Adrenal gland (tissue), 12 donors: Measurements from ENCODE around the gene ERVK3-1. TPM values are rescaled to one million over a fixed set of nuclear protein-coding genes. Genes with fewer than 3 reads are reported as not detected.
"Not testable (repeated sequence)": the region's sequence is repeated elsewhere in the genome, so short reads cannot be mapped to it uniquely, and the experiment has no call there.

Source experiments
- DNase-seq, 7 donors: peaks; one replicate each; pipeline ENCODE4 v3.0.0-alpha.2; 2019 to 2020
- H3K27ac ChIP-seq, 5 donors: fragments of 200-600 bp; sonication (generic) in 4 of 5; 1 replicate in 3 of 5; 2 replicates in 2 of 5; pipeline versions ENCODE4 v1.5.1 to v1.8.0; 2016 to 2020; ENCODE audit warnings: mild to moderate bottlenecking in 1 of 5
- H3K27me3 ChIP-seq: fragments of 200-600 bp; 2 replicates; pipeline ENCODE4 v1.8.0; 2021
- H3K36me3 ChIP-seq, 2 donors: fragments of 200-600 bp; replicated peaks in 1 of 2; 1 replicate in 1 of 2; 2 replicates in 1 of 2; pipeline versions ENCODE4 v1.5.1 to v1.8.0; 2018 to 2022
- H3K4me1 ChIP-seq, 2 donors: fragments of 200-600 bp; replicated peaks in 1 of 2; 1 replicate in 1 of 2; 2 replicates in 1 of 2; pipeline versions ENCODE4 v1.5.1 to v1.8.0; 2018 to 2021
- H3K4me3 ChIP-seq, 4 donors: fragments of 200-600 bp; sonication (generic) in 3 of 4; one replicate each; pipeline ENCODE4 v1.5.1; 2016 to 2018
- H3K9me3 ChIP-seq, 3 donors: fragments of 200-600 bp; sonication (generic) in 1 of 3; replicated peaks in 1 of 3; 1 replicate in 2 of 3; 2 replicates in 1 of 3; pipeline versions ENCODE4 v1.5.1 to v1.8.0; 2016 to 2021
- POLR2A ChIP-seq, 2 donors: fragments of 450-650 bp; IDR thresholded peaks; one replicate each; pipeline ENCODE4 v1.6.1; 2017; ENCODE audit warnings: antibody characterized with exemption in 2 of 2, mild to moderate bottlenecking in 2 of 2, moderate library complexity in 1 of 2
- WGBS, 4 donors: extraction: QIAGEN DNeasy Blood & Tissue Kit in 2 of 4; methylation state at CpG; one replicate each; pipeline versions ENCODE4 v1.1.5 to v1.1.7; 2013 to 2017; 5-methylcytosine and 5-hydroxymethylcytosine counted together
- intact Hi-C, 2 donors: fragments of 100-400 bp; cut with DNase I; formaldehyde crosslinking; loops; one replicate each; pipeline versions ENCODE4 v1.14.1 to v1.15.0; 2022 to 2023
- polyA plus RNA-seq, 3 donors: library from polyadenylated mRNA; stranded (reverse); fragments of 200-250 nt in 2 of 3; fragments of 350-450 nt in 1 of 3; fragmentation: Illumina TruSeq in 1 of 3; extraction: RNeasy Lipid Tissue Mini Kit (QIAGEN cat#74804) in 1 of 3; gene quantifications; one replicate each; pipeline ENCODE4 v1.2.3, GENCODE V29; 2013 to 2014
- total RNA-seq, 9 donors: library from RNA; depleted of rRNA in 4 of 9; stranded (reverse); fragments of >200 nt in 4 of 9; fragments of 120-200 nt in 1 of 9; fragmentation: NEBNext Ultra II Directional in 1 of 9; extraction: Animal tissue kit (Norgen Biotek cat#: 25700) in 1 of 9; gene quantifications; one replicate each; pipeline versions ENCODE4 v1.1.0 to v1.2.4, GENCODE V29; 2013 to 2023
- TF ChIP-seq, protein P1 (sequence below), 6 experiments: fragments of 450-650 bp in 4 of 6; fragments of 200-600 bp in 2 of 6; sonication (generic) in 1 of 6; IDR thresholded peaks; 1 replicate in 5 of 6; 2 replicates in 1 of 6; pipeline versions ENCODE4 v1.5.1 to v1.8.0; 2016 to 2021; ENCODE audit warnings: antibody characterized with exemption in 6 of 6, mild to moderate bottlenecking in 2 of 6, moderate library complexity in 1 of 6
- donor health status: healthy with polysubstance abuse.
- donor health status: Bipolar disorder and iron deficiency.
- donor health status: DM: yes; HTN: yes; CAD: no.
- donor health status: DM: no; HTN: no; CAD: no.
- donor health status: DM: no; HTN: no; CAD: no.
- donor health status: DM: yes; HTN: yes; CAD: no.

The ERVK3-1 gene
- total and polyA plus RNA-seq, 12 donors = 18.4 to 70.5 (median 35.3) TPM

DNA sequence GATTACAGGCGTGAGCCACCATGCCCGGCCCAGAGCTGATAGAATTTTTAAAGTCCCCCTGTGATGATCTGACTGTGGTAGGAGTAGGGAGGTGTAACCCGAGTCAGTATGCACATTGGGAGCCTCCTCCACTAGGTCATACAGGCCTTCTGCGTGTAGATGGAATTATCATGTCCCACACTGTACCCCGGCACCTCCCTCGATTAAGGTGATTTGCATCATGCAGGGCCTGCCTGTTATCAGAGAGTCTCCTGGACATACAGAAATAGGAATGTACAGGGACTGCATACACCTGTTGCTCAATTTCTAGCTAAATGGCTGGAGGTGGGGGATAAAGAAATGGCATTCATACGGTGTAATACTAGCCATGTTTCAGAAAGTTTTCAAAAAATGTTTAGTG is 922 bp upstream of the ERVK3-1 start:
- no peak for DNase-seq
- intact Hi-C loops = no loop called here
- peak overlapping the region in 3 of 5 donors; percentile 82 to 98 (median 92) for H3K27ac ChIP-seq
- H3K36me3 ChIP-seq = peaks cover 0 to 17% of the 10 kb centered on the region in 2 donors
- no peaks in the 10 kb centered on the region for H3K9me3 ChIP-seq
- TF ChIP-seq POLR2A (IDR thresholded peaks at IDR 0.05) = no peak
- TF ChIP-seq, protein P1, sequence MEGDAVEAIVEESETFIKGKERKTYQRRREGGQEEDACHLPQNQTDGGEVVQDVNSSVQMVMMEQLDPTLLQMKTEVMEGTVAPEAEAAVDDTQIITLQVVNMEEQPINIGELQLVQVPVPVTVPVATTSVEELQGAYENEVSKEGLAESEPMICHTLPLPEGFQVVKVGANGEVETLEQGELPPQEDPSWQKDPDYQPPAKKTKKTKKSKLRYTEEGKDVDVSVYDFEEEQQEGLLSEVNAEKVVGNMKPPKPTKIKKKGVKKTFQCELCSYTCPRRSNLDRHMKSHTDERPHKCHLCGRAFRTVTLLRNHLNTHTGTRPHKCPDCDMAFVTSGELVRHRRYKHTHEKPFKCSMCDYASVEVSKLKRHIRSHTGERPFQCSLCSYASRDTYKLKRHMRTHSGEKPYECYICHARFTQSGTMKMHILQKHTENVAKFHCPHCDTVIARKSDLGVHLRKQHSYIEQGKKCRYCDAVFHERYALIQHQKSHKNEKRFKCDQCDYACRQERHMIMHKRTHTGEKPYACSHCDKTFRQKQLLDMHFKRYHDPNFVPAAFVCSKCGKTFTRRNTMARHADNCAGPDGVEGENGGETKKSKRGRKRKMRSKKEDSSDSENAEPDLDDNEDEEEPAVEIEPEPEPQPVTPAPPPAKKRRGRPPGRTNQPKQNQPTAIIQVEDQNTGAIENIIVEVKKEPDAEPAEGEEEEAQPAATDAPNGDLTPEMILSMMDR (IDR thresholded peaks at IDR 0.05) = no peak
- H3K27me3 ChIP-seq = no peaks in the 10 kb centered on the region
- H3K4me1 ChIP-seq = peaks cover 4 to 13% of the 10 kb centered on the region in 2 donors
- 86 to 88% (median 87%) methylated on average over 7 of the region's 7 CpGs for WGBS, 4 donors
- H3K4me3 ChIP-seq = peak overlapping the region in 1 of 4 donors; percentile 83

DNA sequence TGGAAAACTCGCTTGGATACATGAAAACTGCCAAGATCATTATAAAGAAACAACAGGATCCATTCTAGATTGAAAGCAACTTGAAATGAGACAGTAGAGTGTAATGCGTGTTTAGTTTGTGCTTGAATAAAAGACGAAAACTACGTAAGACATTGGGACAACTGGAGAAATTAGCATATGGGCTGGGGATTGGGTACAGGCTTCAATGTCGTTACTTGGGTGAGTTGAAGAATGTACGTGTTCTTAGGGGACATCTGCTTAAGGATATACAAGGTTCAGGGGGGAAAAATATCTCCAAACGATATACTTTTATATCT is 471 bp upstream of the ERVK3-1 start:
- Histone ChIP-seq H3K27me3 (no peaks in the 10 kb centered on the region), H3K36me3 (peaks cover 0 to 19% of the 10 kb centered on the region in 2 donors), H3K27ac (peak overlapping the region; percentile 35 to 98 (median 82)), H3K4me1 (peaks cover 4 to 13% of the 10 kb centered on the region in 2 donors), H3K9me3 (no peaks in the 10 kb centered on the region), H3K4me3 (peak overlapping the region in 1 of 4 donors; percentile 83)
- intact Hi-C loops = no loop called here
- 13 to 23% (median 16%) methylated on average over 7 of the region's 7 CpGs for WGBS, 4 donors
- TF ChIP-seq POLR2A (IDR thresholded peaks at IDR 0.05) = no peak
- TF ChIP-seq, protein P1 (IDR thresholded peaks at IDR 0.05) = no peak
- no peak for DNase-seq

DNA sequence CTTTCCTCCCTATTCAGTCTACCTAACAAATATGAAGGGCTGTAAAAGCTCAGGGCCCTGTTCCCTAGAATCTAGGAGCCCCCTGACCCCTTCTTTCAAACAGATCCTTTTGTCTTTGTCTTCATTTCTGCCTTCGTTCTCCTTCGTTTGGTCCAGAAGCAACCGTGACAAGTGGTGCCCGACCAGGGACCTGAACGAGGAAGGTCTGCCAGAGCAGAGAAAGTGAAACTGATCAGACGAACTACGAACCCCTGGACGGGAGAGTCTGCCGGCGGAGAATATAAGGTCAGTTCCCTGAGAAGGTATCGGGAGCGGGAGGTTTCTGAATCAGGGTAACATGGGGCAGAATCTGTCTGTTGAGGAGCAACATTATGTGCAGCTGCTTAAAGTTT is 751 bp downstream of the ERVK3-1 start:
- Histone ChIP-seq H3K4me3 (peak overlapping the region; percentile 26 to 89 (median 80)), H3K27ac (peak overlapping the region in 4 of 5 donors; percentile 76 to 98 (median 87)), H3K36me3 (peaks cover 0 to 19% of the 10 kb centered on the region in 2 donors), H3K9me3 (no peaks in the 10 kb centered on the region), H3K27me3 (no peaks in the 10 kb centered on the region), H3K4me1 (peaks cover 4 to 13% of the 10 kb centered on the region in 2 donors)
- DNase-seq = no peak
- intact Hi-C loops = no loop called here
- 62 to 69% (median 67%) methylated on average over 12 of the region's 12 CpGs for WGBS, 4 donors
- TF ChIP-seq, protein P1 (IDR thresholded peaks at IDR 0.05) = no peak
- TF ChIP-seq POLR2A (IDR thresholded peaks at IDR 0.05) = no peak

DNA sequence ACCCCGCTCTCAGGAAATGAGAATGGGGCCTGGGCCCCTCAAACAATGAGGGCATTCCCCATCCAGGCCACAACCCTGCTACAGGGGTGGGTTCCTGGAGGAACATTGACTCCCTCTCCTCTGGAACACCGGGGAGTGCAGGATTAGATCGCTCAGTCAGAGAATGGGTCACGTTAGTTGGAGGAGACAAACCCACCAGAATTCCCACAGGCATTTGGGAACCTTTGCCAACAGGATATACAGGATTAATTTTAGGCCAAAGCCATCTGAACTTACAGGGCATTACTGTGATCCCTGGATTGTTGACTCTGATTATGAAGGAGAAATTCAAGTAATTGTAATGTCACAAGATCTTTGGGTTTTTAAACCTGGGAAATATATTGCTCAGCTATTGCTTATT is 2.6 kb downstream of the ERVK3-1 start:
- Histone ChIP-seq H3K4me1 (peaks cover 4 to 13% of the 10 kb centered on the region in 2 donors), H3K27me3 (no peaks in the 10 kb centered on the region), H3K4me3 (no peak overlapping the region), H3K9me3 (no peaks in the 10 kb centered on the region), H3K27ac (no peak overlapping the region), H3K36me3 (peaks cover 0 to 29% of the 10 kb centered on the region in 2 donors)
- WGBS, 4 donors = 94 to 98% (median 95%) methylated on average over 4 of the region's 4 CpGs
- intact Hi-C loops = no loop called here
- TF ChIP-seq POLR2A (IDR thresholded peaks at IDR 0.05) = no peak
- DNase-seq = no peak

DNA sequence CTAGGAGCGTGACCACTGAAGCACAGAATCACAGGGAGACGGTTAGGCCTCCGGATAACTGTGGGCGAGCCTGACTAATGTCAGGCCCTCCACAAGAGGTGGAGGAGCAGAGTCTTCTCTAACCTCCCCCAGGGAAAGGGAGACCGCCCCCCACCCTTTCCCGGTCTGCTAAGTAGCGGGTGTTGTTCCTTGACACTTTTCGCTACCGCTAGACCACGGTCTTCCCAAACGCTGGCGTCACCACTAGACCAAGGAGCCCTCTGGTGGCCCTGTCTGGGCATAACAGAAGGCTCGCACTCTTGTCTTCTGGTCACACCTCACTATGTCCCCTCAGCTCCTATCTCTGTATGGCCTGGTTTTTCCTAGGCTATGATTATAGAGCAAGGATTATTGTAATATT is 5.5 kb downstream of the ERVK3-1 start:
- H3K36me3 ChIP-seq = peaks cover 0 to 54% of the 10 kb centered on the region in 2 donors
- H3K27ac ChIP-seq, H3K27me3 ChIP-seq, intact Hi-C loops, H3K9me3 ChIP-seq, H3K4me3 ChIP-seq: not testable (repeated sequence)
- DNase-seq = peak in 2 of 7 donors; percentile 41 to 85
- WGBS, 4 donors = 62 to 72% (median 69%) methylated on average over 13 of the region's 13 CpGs
- peaks cover 3 to 12% of the 10 kb centered on the region in 2 donors for H3K4me1 ChIP-seq
- TF ChIP-seq, protein P1 (IDR thresholded peaks at IDR 0.05) = peak in 4 of 6 experiments; percentile 38 to 53 (median 48)
